ENCODE results near the gene TEX264. TPM values are rescaled to one million over a fixed set of nuclear protein-coding genes. Genes with fewer than 3 reads are reported as not detected.

Gene TEX264
- total and polyA plus RNA-seq, 2 of the 13 experiments (the other 11 are each of a cell fraction or from before 2014, with no cell fraction given): 35.2 to 52.1 TPM

DNA sequence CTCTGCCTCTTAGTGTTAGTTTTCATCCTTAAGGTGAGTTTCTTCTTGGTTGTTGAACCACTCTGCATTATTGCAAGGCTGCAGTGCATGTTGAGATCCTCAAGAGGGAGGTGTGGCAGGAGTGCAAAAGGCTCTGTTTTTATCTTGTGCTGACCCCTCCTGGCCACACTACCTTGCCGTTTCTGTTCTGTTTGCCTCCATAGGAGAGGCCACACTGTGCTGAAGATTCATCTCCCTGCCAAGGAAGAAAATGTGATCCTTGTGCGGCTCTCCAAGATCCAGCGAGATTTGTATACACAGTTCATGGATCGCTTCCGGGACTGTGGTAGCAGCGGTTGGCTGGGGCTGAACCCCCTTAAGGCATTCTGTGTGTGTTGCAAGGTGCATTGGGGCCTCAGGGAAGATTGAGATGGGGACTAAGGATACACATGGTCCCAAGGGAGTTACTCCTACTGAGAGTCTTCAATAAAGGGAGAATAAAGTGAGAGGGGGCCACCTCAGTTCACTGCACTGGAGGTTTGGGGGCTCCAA, 33.0 kb upstream of the TEX264 start (continued):
- TF ChIP-seq, protein P1, sequence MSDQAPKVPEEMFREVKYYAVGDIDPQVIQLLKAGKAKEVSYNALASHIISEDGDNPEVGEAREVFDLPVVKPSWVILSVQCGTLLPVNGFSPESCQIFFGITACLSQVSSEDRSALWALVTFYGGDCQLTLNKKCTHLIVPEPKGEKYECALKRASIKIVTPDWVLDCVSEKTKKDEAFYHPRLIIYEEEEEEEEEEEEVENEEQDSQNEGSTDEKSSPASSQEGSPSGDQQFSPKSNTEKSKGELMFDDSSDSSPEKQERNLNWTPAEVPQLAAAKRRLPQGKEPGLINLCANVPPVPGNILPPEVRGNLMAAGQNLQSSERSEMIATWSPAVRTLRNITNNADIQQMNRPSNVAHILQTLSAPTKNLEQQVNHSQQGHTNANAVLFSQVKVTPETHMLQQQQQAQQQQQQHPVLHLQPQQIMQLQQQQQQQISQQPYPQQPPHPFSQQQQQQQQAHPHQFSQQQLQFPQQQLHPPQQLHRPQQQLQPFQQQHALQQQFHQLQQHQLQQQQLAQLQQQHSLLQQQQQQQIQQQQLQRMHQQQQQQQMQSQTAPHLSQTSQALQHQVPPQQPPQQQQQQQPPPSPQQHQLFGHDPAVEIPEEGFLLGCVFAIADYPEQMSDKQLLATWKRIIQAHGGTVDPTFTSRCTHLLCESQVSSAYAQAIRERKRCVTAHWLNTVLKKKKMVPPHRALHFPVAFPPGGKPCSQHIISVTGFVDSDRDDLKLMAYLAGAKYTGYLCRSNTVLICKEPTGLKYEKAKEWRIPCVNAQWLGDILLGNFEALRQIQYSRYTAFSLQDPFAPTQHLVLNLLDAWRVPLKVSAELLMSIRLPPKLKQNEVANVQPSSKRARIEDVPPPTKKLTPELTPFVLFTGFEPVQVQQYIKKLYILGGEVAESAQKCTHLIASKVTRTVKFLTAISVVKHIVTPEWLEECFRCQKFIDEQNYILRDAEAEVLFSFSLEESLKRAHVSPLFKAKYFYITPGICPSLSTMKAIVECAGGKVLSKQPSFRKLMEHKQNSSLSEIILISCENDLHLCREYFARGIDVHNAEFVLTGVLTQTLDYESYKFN (CRISPR knock-in tag; conservative IDR thresholded peaks at IDR 0.05): no peak
- TF ChIP-seq, protein P2, sequence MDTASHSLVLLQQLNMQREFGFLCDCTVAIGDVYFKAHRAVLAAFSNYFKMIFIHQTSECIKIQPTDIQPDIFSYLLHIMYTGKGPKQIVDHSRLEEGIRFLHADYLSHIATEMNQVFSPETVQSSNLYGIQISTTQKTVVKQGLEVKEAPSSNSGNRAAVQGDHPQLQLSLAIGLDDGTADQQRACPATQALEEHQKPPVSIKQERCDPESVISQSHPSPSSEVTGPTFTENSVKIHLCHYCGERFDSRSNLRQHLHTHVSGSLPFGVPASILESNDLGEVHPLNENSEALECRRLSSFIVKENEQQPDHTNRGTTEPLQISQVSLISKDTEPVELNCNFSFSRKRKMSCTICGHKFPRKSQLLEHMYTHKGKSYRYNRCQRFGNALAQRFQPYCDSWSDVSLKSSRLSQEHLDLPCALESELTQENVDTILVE (CRISPR knock-in tag; IDR thresholded peaks at IDR 0.05): peak; percentile 28; the same call in 1 of the 2 replicates
- TF ChIP-seq ZNF776 (CRISPR knock-in tag; IDR thresholded peaks at IDR 0.05) (no peak), LCORL (IDR thresholded peaks at IDR 0.05) (no peak), LCORL (CRISPR knock-in tag; IDR thresholded peaks at IDR 0.05) (0 out of 2 replicates have a peak, but pooled peaks have one; percentile 18), SOX6 (IDR thresholded peaks at IDR 0.05) (no peak), SOX6 (CRISPR knock-in tag; IDR thresholded peaks at IDR 0.05) (peak; percentile 30; the same call in 1 of the 2 replicates), TGIF2 (CRISPR knock-in tag; IDR thresholded peaks at IDR 0.05) (no peak), KDM2A (CRISPR knock-in tag; IDR thresholded peaks at IDR 0.05; ENCODE audit: borderline replicate concordance, low read depth) (peak; percentile 61; the same call in 1 of the 2 replicates), SAFB2 (CRISPR knock-in tag; IDR thresholded peaks at IDR 0.05; ENCODE audit: borderline replicate concordance, low read depth) (no peak), RBAK (CRISPR knock-in tag; IDR thresholded peaks at IDR 0.05) (no peak), ZKSCAN1 (IDR thresholded peaks at IDR 0.05; ENCODE audit: low read length) (0 out of 2 replicates have a peak, but pooled peaks have one; percentile 45), MAFK (conservative IDR thresholded peaks at IDR 0.05 in 1 of 2, IDR thresholded peaks at IDR 0.05 in 1 of 2; ENCODE audit: low read length in 2 of 2) (no peak), HOXD1 (CRISPR knock-in tag; IDR thresholded peaks at IDR 0.05) (no peak), HNRNPH1 (optimal IDR thresholded peaks at IDR 0.05; ENCODE audit: low read depth, low read length) (no peak), THAP11 (CRISPR knock-in tag; IDR thresholded peaks at IDR 0.05) (peak; percentile 72), PHF8 (CRISPR knock-in tag; IDR thresholded peaks at IDR 0.05) (peak; percentile 20; the same call in 1 of the 2 replicates), CEBPB (IDR thresholded peaks at IDR 0.05; ENCODE audit: borderline replicate concordance, low read depth, low read length) (no peak)
- TF ChIP-seq, protein P3, sequence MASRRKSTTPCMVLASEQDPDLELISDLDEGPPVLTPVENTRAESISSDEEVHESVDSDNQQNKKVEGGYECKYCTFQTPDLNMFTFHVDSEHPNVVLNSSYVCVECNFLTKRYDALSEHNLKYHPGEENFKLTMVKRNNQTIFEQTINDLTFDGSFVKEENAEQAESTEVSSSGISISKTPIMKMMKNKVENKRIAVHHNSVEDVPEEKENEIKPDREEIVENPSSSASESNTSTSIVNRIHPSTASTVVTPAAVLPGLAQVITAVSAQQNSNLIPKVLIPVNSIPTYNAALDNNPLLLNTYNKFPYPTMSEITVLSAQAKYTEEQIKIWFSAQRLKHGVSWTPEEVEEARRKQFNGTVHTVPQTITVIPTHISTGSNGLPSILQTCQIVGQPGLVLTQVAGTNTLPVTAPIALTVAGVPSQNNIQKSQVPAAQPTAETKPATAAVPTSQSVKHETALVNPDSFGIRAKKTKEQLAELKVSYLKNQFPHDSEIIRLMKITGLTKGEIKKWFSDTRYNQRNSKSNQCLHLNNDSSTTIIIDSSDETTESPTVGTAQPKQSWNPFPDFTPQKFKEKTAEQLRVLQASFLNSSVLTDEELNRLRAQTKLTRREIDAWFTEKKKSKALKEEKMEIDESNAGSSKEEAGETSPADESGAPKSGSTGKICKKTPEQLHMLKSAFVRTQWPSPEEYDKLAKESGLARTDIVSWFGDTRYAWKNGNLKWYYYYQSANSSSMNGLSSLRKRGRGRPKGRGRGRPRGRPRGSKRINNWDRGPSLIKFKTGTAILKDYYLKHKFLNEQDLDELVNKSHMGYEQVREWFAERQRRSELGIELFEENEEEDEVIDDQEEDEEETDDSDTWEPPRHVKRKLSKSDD (CRISPR knock-in tag; IDR thresholded peaks at IDR 0.05; ENCODE audit: low read depth): no peak
- TF ChIP-seq, protein P4, sequence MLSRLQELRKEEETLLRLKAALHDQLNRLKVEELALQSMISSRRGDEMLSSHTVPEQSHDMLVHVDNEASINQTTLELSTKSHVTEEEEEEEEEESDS (CRISPR knock-in tag; IDR thresholded peaks at IDR 0.05; ENCODE audit: borderline replicate concordance): no peak
- TF ChIP-seq, protein P5, sequence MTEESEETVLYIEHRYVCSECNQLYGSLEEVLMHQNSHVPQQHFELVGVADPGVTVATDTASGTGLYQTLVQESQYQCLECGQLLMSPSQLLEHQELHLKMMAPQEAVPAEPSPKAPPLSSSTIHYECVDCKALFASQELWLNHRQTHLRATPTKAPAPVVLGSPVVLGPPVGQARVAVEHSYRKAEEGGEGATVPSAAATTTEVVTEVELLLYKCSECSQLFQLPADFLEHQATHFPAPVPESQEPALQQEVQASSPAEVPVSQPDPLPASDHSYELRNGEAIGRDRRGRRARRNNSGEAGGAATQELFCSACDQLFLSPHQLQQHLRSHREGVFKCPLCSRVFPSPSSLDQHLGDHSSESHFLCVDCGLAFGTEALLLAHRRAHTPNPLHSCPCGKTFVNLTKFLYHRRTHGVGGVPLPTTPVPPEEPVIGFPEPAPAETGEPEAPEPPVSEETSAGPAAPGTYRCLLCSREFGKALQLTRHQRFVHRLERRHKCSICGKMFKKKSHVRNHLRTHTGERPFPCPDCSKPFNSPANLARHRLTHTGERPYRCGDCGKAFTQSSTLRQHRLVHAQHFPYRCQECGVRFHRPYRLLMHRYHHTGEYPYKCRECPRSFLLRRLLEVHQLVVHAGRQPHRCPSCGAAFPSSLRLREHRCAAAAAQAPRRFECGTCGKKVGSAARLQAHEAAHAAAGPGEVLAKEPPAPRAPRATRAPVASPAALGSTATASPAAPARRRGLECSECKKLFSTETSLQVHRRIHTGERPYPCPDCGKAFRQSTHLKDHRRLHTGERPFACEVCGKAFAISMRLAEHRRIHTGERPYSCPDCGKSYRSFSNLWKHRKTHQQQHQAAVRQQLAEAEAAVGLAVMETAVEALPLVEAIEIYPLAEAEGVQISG (CRISPR knock-in tag; IDR thresholded peaks at IDR 0.05): peak; percentile 67; the same call in 1 of the 2 replicates
